HCT116 (cell line): ENCODE data around the gene CFAP221. TPM values are rescaled to one million over a fixed set of nuclear protein-coding genes. Genes with fewer than 3 reads are reported as not detected.

Experiments used
- ATAC-seq: fragments of 200-7000 bp; cut with Tn5 transposase; 2 replicates; pipeline ENCODE4 v1.9.1; 2020; ENCODE audit warnings: mild to moderate bottlenecking, moderate library complexity
- BruUV-seq: library from RNA; stranded (reverse); fragments of 400-500 nt; replicated peaks from 2 replicates; lab custom pipeline; 2021; lab: Mats Ljungman, UMichigan
- CTCF ChIA-PET: fragments of 300-600 bp; sonication (Branson Sonifier 250); formaldehyde crosslinking; loops from one replicate; lab custom pipeline; 2021; ENCODE audit warnings: antibody characterized with exemption; lab: Charles Lee
- POLR2A ChIA-PET: fragments of 300-600, 350-600 bp; sonication (Branson Sonifier 250); formaldehyde crosslinking; loops from one replicate; lab custom pipeline; 2021; ENCODE audit warnings: antibody characterized with exemption; lab: Charles Lee
- RAD21 ChIA-PET, 2 experiments: fragments of 300-600 bp; sonication (Branson Sonifier 250); formaldehyde crosslinking; loops; one replicate each; lab custom pipeline; 2023; ENCODE audit warnings: low total read pairs in 2 of 2; ENCODE audit not compliant: uncharacterized antibody in 2 of 2, unreplicated experiment in 2 of 2, low non-redundant PET in 1 of 2; lab: Charles Lee
- DNase-seq: peaks from one replicate; pipeline ENCODE4 v3.0.0-alpha.2; 2010; ENCODE audit warnings: low read depth, low spot score
- H2AFZ ChIP-seq: fragments of 200-600 bp; shearing (Covaris generic), sonication (generic); 2 replicates; pipeline ENCODE4 v1.6.1; 2017; ENCODE audit warnings: low read depth, mixed run types, mixed read lengths, antibody characterized with exemption, low read length; ENCODE audit not compliant: poor library complexity, severe bottlenecking
- H3K27ac ChIP-seq: 2 replicates; pipeline ENCODE4 v1.5.1; 2012; ENCODE audit warnings: low read depth, low read length
- H3K27me3 ChIP-seq: fragments of 200-600 bp; sonication (generic); 2 replicates; pipeline ENCODE4 v1.6.1; 2016; ENCODE audit warnings: mixed run types, low read length, mixed read lengths; ENCODE audit not compliant: insufficient read depth
- H3K36me3 ChIP-seq, 2 experiments: fragments of 200-500 bp in 1 of 2; fragments of 200-600 bp in 1 of 2; sonication (Bioruptor generic) in 1 of 2; sonication (generic) in 1 of 2; 2 replicates each; pipeline versions ENCODE4 v1.5.1 to v1.6.1; 2014 to 2016; ENCODE audit warnings: low read length in 2 of 2, inconsistent platforms in 1 of 2, mixed read lengths in 1 of 2, mixed run types in 1 of 2; ENCODE audit not compliant: insufficient read depth in 2 of 2, control insufficient read depth in 1 of 2
- H3K4me1 ChIP-seq, 2 experiments: fragments of 200-600 bp in 1 of 2; sonication (generic) in 1 of 2; 2 replicates each; pipeline versions ENCODE4 v1.5.1 to v1.6.1; 2012 to 2017; ENCODE audit warnings: low read length in 2 of 2, inconsistent platforms in 1 of 2, mild to moderate bottlenecking in 1 of 2, mixed read lengths in 1 of 2, mixed run types in 1 of 2, moderate library complexity in 1 of 2; ENCODE audit not compliant: insufficient read depth in 2 of 2, control insufficient read depth in 1 of 2
- H3K4me2 ChIP-seq: fragments of 200-600 bp; sonication (generic); 2 replicates; pipeline ENCODE4 v1.6.1; 2017; ENCODE audit warnings: mixed run types, low read length, mixed read lengths
- H3K4me3 ChIP-seq, 2 experiments: fragments of 200-600 bp in 1 of 2; sonication (generic) in 1 of 2; replicated peaks in 1 of 2; 2 replicates each; pipeline ENCODE4 v1.5.1; 2011 to 2016; ENCODE audit warnings: low read length in 2 of 2, control low read depth in 1 of 2, low read depth in 1 of 2, mild to moderate bottlenecking in 1 of 2, mixed read lengths in 1 of 2, mixed run types in 1 of 2
- H3K79me2 ChIP-seq: fragments of 200-600 bp; sonication (generic); 2 replicates; pipeline ENCODE4 v1.6.1; 2017; ENCODE audit warnings: mild to moderate bottlenecking, mixed run types, low read length, moderate library complexity, mixed read lengths; ENCODE audit not compliant: insufficient read depth
- H3K9ac ChIP-seq: fragments of 200-600 bp; sonication (generic); 2 replicates; pipeline ENCODE4 v1.6.1; 2016; ENCODE audit warnings: low read length, mixed read lengths
- H3K9me2 ChIP-seq: fragments of 200-600 bp; sonication (generic), shearing (Covaris generic); 2 replicates; pipeline ENCODE4 v1.6.1; 2017; ENCODE audit warnings: mixed run types, mild to moderate bottlenecking, moderate library complexity; ENCODE audit not compliant: insufficient read depth
- H3K9me3 ChIP-seq, 2 experiments: fragments of 200-500 bp in 1 of 2; fragments of 200-600 bp in 1 of 2; sonication (Bioruptor generic) in 1 of 2; sonication (generic) in 1 of 2; 2 replicates each; pipeline ENCODE4 v1.6.1; 2014 to 2017; ENCODE audit warnings: low read length in 2 of 2, mixed read lengths in 2 of 2, inconsistent platforms in 1 of 2, low read depth in 1 of 2, mild to moderate bottlenecking in 1 of 2, mixed run types in 1 of 2, moderate library complexity in 1 of 2; ENCODE audit not compliant: control insufficient read depth in 1 of 2, insufficient read depth in 1 of 2
- H4K20me1 ChIP-seq: fragments of 200-600 bp; sonication (generic), shearing (Covaris generic); 2 replicates; pipeline ENCODE4 v1.6.1; 2017; ENCODE audit warnings: mixed run types, mild to moderate bottlenecking, moderate library complexity; ENCODE audit not compliant: insufficient read depth
- ATF3 ChIP-seq: IDR thresholded peaks from 2 replicates; pipeline ENCODE4 v1.6.1; 2012
- CBX3 ChIP-seq: IDR thresholded peaks from 2 replicates; pipeline ENCODE4 v1.6.1; 2012; ENCODE audit warnings: low read depth
- CEBPB ChIP-seq: IDR thresholded peaks from 2 replicates; pipeline ENCODE4 v1.6.1; 2012; ENCODE audit warnings: low read depth
- CTCF ChIP-seq, 3 experiments: fragments of 200-600 bp in 1 of 3; sonication (generic) in 1 of 3; IDR thresholded peaks in 2 of 3; conservative IDR thresholded peaks in 1 of 3; 2 replicates each; pipeline ENCODE4 v1.5.1; 2012 to 2017; ENCODE audit warnings: low read depth in 2 of 3, low read length in 2 of 3, antibody characterized with exemption in 1 of 3, borderline replicate concordance in 1 of 3, control low read depth in 1 of 3, mild to moderate bottlenecking in 1 of 3, mixed read lengths in 1 of 3, mixed run types in 1 of 3, moderate library complexity in 1 of 3; ENCODE audit not compliant: insufficient read depth in 1 of 3
- EGR1 ChIP-seq: IDR thresholded peaks from 2 replicates; pipeline ENCODE4 v1.6.1; 2012; ENCODE audit warnings: low read depth
- EZH2 ChIP-seq: fragments of 200-600 bp; sonication (generic); IDR thresholded peaks from 2 replicates; pipeline ENCODE4 v1.6.1; 2017; ENCODE audit warnings: antibody characterized with exemption, mixed run types
- EZH2phosphoT487 ChIP-seq: fragments of 200-600 bp; IDR thresholded peaks from 2 replicates; pipeline ENCODE4 v1.6.1; 2018; ENCODE audit warnings: antibody characterized with exemption, borderline replicate concordance
- JUND ChIP-seq: IDR thresholded peaks from 2 replicates; pipeline ENCODE4 v1.6.1; 2012
- POLR2A ChIP-seq: IDR thresholded peaks from 2 replicates; pipeline ENCODE4 v1.7.0; 2011; ENCODE audit warnings: borderline replicate concordance; ENCODE audit not compliant: insufficient read depth, insufficient read length; ENCODE audit errors: extremely low read depth
- POLR2AphosphoS5 ChIP-seq: IDR thresholded peaks from 2 replicates; pipeline ENCODE4 v1.6.1; 2011; ENCODE audit warnings: mild to moderate bottlenecking, low read depth, low read length, moderate library complexity
- RAD21 ChIP-seq: IDR thresholded peaks from 2 replicates; pipeline ENCODE4 v1.6.1; 2012; ENCODE audit warnings: low read depth, mild to moderate bottlenecking
- SIN3A ChIP-seq: IDR thresholded peaks from 2 replicates; pipeline ENCODE4 v1.6.1; 2012; ENCODE audit warnings: low read depth
- SP1 ChIP-seq: IDR thresholded peaks from 2 replicates; pipeline ENCODE4 v1.6.1; 2012; ENCODE audit warnings: low read depth
- SRF ChIP-seq: IDR thresholded peaks from 2 replicates; pipeline ENCODE4 v1.6.1; 2012; ENCODE audit warnings: low read depth
- TCF7L2 ChIP-seq: IDR thresholded peaks from 2 replicates; pipeline ENCODE4 v1.7.0; 2011; ENCODE audit warnings: borderline replicate concordance, inconsistent platforms; ENCODE audit not compliant: insufficient read depth, insufficient read length; ENCODE audit errors: extremely low read depth
- YY1 ChIP-seq: IDR thresholded peaks from 2 replicates; pipeline ENCODE4 v1.6.1; 2011; ENCODE audit warnings: low read length, low read depth, moderate library complexity, mild to moderate bottlenecking; ENCODE audit not compliant: insufficient replicate concordance; ENCODE audit errors: extremely low read depth
- ZFX ChIP-seq: fragments of 450-650 bp; IDR thresholded peaks from 2 replicates; pipeline ENCODE4 v1.6.1; 2017
- ZNF274 ChIP-seq: fragments of 200-500 bp; sonication (Bioruptor generic); IDR thresholded peaks from 2 replicates; pipeline ENCODE4 v1.6.1; 2014; ENCODE audit warnings: mild to moderate bottlenecking, low read depth, low read length, inconsistent platforms
- intact Hi-C: fragments of 100-400 bp; cut with micrococcal nuclease; formaldehyde crosslinking; loops from 2 replicates; pipeline ENCODE4 v1.10.0; 2022
- total RNA-seq: library from RNA; stranded (reverse); gene quantifications from one replicate; pipeline ENCODE4 v1.2.1, GENCODE V29; 2021; ENCODE audit not compliant: unreplicated experiment
- TF ChIP-seq, protein P1 (sequence below): IDR thresholded peaks from 2 replicates; pipeline ENCODE4 v1.6.1; 2012; ENCODE audit warnings: low read depth
- TF ChIP-seq, protein P2 (sequence below): IDR thresholded peaks from 2 replicates; pipeline ENCODE4 v1.6.1; 2011; ENCODE audit warnings: mild to moderate bottlenecking, low read length, moderate library complexity; ENCODE audit not compliant: insufficient replicate concordance; ENCODE audit errors: extremely low read depth

CFAP221 gene
- total RNA-seq, 1 experiment from 2014 or later = 0.96 TPM

DNA sequence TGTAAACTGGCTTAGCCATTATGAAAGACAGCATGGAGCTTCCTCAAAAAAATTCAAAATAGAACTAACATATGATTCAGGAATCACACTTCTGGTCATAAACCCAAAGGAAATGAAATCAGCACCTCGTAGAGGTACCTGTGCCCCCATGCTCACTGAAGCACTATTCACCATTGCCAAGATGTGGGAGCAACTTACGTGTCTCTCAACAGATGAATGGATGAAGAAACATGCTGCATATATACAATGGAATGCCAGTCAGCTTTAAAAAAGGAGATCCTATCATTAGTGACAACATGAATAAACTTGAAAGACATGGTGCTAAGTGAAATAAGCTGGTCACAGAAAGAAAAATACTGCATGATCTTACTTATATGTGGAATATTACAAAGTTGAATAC, 28.1 kb upstream of the CFAP221 start:
- H3K9ac ChIP-seq = no peak overlapping the region
- BruUV-seq = no TSS peak
- H3K9me2 ChIP-seq = no peaks in the 10 kb centered on the region
- H4K20me1 ChIP-seq = no peaks in the 10 kb centered on the region
- H3K4me2 ChIP-seq = no peak overlapping the region
- H3K36me3 ChIP-seq = no peaks in the 10 kb centered on the region
- H3K4me1 ChIP-seq = no peaks in the 10 kb centered on the region
- RAD21 ChIA-PET = no interaction called here
- TF ChIP-seq ZNF274 (no peak), SIN3A (no peak), POLR2AphosphoS5 (no peak), EZH2phosphoT487 (no peak), YY1 (no peak), EGR1 (no peak), JUND (no peak), TCF7L2 (no peak), CTCF (IDR thresholded peaks at IDR 0.05 in 2 of 3, conservative IDR thresholded peaks at IDR 0.05 in 1 of 3; ENCODE audit: borderline replicate concordance in 1 of 3, insufficient read depth in 1 of 3, low read depth in 2 of 3, low read length in 2 of 3) (no peak), CBX3 (no peak), SRF (no peak), ATF3 (no peak), ZFX (no peak), CEBPB (no peak), POLR2A (no peak), RAD21 (no peak), SP1 (no peak), EZH2 (no peak)
- TF ChIP-seq, protein P1, sequence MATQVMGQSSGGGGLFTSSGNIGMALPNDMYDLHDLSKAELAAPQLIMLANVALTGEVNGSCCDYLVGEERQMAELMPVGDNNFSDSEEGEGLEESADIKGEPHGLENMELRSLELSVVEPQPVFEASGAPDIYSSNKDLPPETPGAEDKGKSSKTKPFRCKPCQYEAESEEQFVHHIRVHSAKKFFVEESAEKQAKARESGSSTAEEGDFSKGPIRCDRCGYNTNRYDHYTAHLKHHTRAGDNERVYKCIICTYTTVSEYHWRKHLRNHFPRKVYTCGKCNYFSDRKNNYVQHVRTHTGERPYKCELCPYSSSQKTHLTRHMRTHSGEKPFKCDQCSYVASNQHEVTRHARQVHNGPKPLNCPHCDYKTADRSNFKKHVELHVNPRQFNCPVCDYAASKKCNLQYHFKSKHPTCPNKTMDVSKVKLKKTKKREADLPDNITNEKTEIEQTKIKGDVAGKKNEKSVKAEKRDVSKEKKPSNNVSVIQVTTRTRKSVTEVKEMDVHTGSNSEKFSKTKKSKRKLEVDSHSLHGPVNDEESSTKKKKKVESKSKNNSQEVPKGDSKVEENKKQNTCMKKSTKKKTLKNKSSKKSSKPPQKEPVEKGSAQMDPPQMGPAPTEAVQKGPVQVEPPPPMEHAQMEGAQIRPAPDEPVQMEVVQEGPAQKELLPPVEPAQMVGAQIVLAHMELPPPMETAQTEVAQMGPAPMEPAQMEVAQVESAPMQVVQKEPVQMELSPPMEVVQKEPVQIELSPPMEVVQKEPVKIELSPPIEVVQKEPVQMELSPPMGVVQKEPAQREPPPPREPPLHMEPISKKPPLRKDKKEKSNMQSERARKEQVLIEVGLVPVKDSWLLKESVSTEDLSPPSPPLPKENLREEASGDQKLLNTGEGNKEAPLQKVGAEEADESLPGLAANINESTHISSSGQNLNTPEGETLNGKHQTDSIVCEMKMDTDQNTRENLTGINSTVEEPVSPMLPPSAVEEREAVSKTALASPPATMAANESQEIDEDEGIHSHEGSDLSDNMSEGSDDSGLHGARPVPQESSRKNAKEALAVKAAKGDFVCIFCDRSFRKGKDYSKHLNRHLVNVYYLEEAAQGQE = no peak
- TF ChIP-seq, protein P2, sequence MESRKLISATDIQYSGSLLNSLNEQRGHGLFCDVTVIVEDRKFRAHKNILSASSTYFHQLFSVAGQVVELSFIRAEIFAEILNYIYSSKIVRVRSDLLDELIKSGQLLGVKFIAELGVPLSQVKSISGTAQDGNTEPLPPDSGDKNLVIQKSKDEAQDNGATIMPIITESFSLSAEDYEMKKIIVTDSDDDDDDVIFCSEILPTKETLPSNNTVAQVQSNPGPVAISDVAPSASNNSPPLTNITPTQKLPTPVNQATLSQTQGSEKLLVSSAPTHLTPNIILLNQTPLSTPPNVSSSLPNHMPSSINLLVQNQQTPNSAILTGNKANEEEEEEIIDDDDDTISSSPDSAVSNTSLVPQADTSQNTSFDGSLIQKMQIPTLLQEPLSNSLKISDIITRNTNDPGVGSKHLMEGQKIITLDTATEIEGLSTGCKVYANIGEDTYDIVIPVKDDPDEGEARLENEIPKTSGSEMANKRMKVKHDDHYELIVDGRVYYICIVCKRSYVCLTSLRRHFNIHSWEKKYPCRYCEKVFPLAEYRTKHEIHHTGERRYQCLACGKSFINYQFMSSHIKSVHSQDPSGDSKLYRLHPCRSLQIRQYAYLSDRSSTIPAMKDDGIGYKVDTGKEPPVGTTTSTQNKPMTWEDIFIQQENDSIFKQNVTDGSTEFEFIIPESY = no peak
- TF ChIP-seq, all 23 proteins: peak for 0
- Histone ChIP-seq H3K9me3 (no peaks in the 10 kb centered on the region), H2AFZ (no peak overlapping the region), H3K79me2 (no peaks in the 10 kb centered on the region), H3K4me3 (no peak overlapping the region), H3K27ac (no peak overlapping the region), H3K27me3 (no peaks in the 10 kb centered on the region)
- intact Hi-C loops = no loop called here
- DNase-seq = no peak
- no peak for ATAC-seq
- ChIA-PET POLR2A (interaction anchor here (0.7 kb wide), 1 partner anchor 1166 kb away, joined by 3 read pairs; no protein-coding TSS in a partner anchor), CTCF (no interaction called here)
